Measurements from ENCODE around the gene PI16. TPM values are rescaled to one million over a fixed set of nuclear protein-coding genes. Genes with fewer than 3 reads are reported as not detected.

The PI16 gene
- total RNA-seq, 1 donor: 6.3 TPM

GRCh38 chr6:36967757-36968156 is 13.2 kb downstream of the PI16 start:
- H3K4me3 ChIP-seq (ENCODE audit: low read depth, low read length): no peak overlapping the region
- no peak for TF ChIP-seq CTCF (IDR thresholded peaks at IDR 0.05; ENCODE audit: insufficient read depth, low read length)
- no peak for DNase-seq (ENCODE audit: low read depth)

GRCh38 chr6:36968266-36968977 is 13.9 kb downstream of the PI16 start:
- no peak for TF ChIP-seq CTCF (IDR thresholded peaks at IDR 0.05; ENCODE audit: insufficient read depth, low read length)
- DNase-seq (ENCODE audit: low read depth): peak; percentile 73
- no peak overlapping the region for H3K4me3 ChIP-seq (ENCODE audit: low read depth, low read length)

GRCh38 chr6:36969240-36969691 is 14.7 kb downstream of the PI16 start:
- no peak overlapping the region for H3K4me3 ChIP-seq (ENCODE audit: low read depth, low read length)
- no peak for DNase-seq (ENCODE audit: low read depth)
- TF ChIP-seq CTCF (IDR thresholded peaks at IDR 0.05; ENCODE audit: insufficient read depth, low read length): no peak

GRCh38 chr6:36969988-36970891 is 15.7 kb downstream of the PI16 start:
- TF ChIP-seq CTCF (IDR thresholded peaks at IDR 0.05; ENCODE audit: insufficient read depth, low read length): no peak
- no peak overlapping the region for H3K4me3 ChIP-seq (ENCODE audit: low read depth, low read length)
- no peak for DNase-seq (ENCODE audit: low read depth)

GRCh38 chr6:36970892-36971842 is 16.6 kb downstream of the PI16 start:
- no peak overlapping the region for H3K4me3 ChIP-seq (ENCODE audit: low read depth, low read length)
- no peak for DNase-seq (ENCODE audit: low read depth)
- TF ChIP-seq CTCF (IDR thresholded peaks at IDR 0.05; ENCODE audit: insufficient read depth, low read length): no peak

Measured in fibroblast of the aortic adventitia (primary cell).